Measurements from ENCODE around the gene TOMM5.

DNA sequence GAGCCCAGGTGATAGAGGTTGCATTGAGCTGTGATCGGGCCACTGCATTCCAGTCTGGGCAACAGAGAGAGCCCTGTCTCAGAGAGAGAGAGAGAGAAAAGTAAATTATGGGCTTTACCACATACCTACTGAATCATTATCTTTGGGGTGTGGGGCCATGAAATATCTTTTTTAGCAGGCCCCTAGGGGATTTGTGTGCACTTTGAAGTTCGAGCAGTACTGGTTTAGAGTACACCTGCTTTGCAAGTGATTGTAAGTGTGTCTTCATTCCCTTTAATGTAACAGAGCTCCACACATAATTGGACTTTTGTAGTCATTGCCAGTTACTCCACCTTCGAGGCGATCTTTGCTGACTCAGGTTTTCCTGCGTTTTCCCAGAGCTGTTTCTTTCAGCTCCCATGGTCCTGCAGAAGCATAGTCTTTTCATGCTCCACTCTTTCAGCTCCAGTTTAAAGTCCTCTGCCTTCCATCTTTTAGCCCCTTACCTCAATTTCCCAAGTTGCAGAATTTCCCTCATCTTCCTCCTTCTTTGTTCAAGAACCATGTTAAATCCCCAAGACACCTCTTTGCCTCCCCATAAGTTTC lies 34.4 kb upstream of the TOMM5 start:
- TF ChIP-seq EZH2phosphoT487 (IDR thresholded peaks at IDR 0.05; ENCODE audit: borderline replicate concordance, low read length), result no peak
- no peak for TF ChIP-seq CTCF (conservative IDR thresholded peaks at IDR 0.05; ENCODE audit: low read depth, low read length)
- TF ChIP-seq EZH2 (IDR thresholded peaks at IDR 0.05; ENCODE audit: low read length, unreplicated experiment), result no peak

Measured in PC-3 (cell line).